Hepatocyte (in vitro differentiated cells): ENCODE measurements around the gene RNF227. TPM values are rescaled to one million over a fixed set of nuclear protein-coding genes. Genes with fewer than 3 reads are reported as not detected.
"Not testable (repeated sequence)": the region's sequence is repeated elsewhere in the genome, so short reads cannot be mapped to it uniquely, and the experiment has no call there.

ENCODE experiments used
- DNase-seq: peaks from one replicate; pipeline ENCODE4 v3.0.0-alpha.2; 2016; ENCODE audit warnings: low spot score
- H2AFZ ChIP-seq: fragments of 200-600 bp; sonication (generic); 2 replicates; pipeline ENCODE4 v1.6.0; 2016; ENCODE audit warnings: antibody characterized with exemption, mild to moderate bottlenecking
- H3K27ac ChIP-seq: fragments of 200-600 bp; sonication (generic); 2 replicates; pipeline ENCODE4 v1.5.1; 2016; ENCODE audit warnings: mild to moderate bottlenecking
- H3K27me3 ChIP-seq: fragments of 200-600 bp; sonication (generic); 2 replicates; pipeline ENCODE4 v1.6.1; 2016
- H3K36me3 ChIP-seq: fragments of 200-600 bp; sonication (generic); replicated peaks from 2 replicates; pipeline ENCODE4 v1.5.1; 2016; ENCODE audit warnings: low read depth; ENCODE audit not compliant: insufficient read depth
- H3K4me1 ChIP-seq: fragments of 200-600 bp; sonication (generic); 2 replicates; pipeline ENCODE4 v1.5.1; 2016; ENCODE audit warnings: mild to moderate bottlenecking, moderate library complexity; ENCODE audit not compliant: insufficient read depth
- H3K4me2 ChIP-seq: fragments of 200-600 bp; sonication (generic); 2 replicates; pipeline ENCODE4 v1.6.0; 2016
- H3K4me3 ChIP-seq: fragments of 200-600 bp; sonication (generic); 2 replicates; pipeline ENCODE4 v1.5.1; 2016; ENCODE audit warnings: mild to moderate bottlenecking
- H3K79me2 ChIP-seq: fragments of 200-600 bp; sonication (generic); 2 replicates; pipeline ENCODE4 v1.6.0; 2017; ENCODE audit warnings: mild to moderate bottlenecking
- H3K9me2 ChIP-seq: fragments of 200-600 bp; sonication (generic); replicated peaks from 2 replicates; pipeline ENCODE4 v1.6.0; 2017; ENCODE audit warnings: mild to moderate bottlenecking; ENCODE audit not compliant: insufficient read depth
- H3K9me3 ChIP-seq: fragments of 200-600 bp; sonication (generic); 2 replicates; pipeline ENCODE4 v1.5.1; 2016; ENCODE audit warnings: low read depth, mild to moderate bottlenecking
- H4K20me1 ChIP-seq: fragments of 200-600 bp; sonication (generic); 2 replicates; pipeline ENCODE4 v1.6.0; 2016; ENCODE audit warnings: mild to moderate bottlenecking; ENCODE audit not compliant: insufficient read depth, poor library complexity, severe bottlenecking
- CTCF ChIP-seq: fragments of 200-600 bp; sonication (generic); IDR thresholded peaks from 2 replicates; pipeline ENCODE4 v1.5.1; 2016; ENCODE audit warnings: antibody characterized with exemption, mild to moderate bottlenecking; ENCODE audit not compliant: poor library complexity
- EZH2 ChIP-seq: fragments of 200-600 bp; sonication (generic); IDR thresholded peaks from 2 replicates; pipeline ENCODE4 v1.6.1; 2016; ENCODE audit warnings: antibody characterized with exemption, mild to moderate bottlenecking, borderline replicate concordance
- EZH2phosphoT487 ChIP-seq: fragments of 200-600 bp; sonication (generic); IDR thresholded peaks from one replicate; pipeline ENCODE4 v1.6.1; 2018; ENCODE audit warnings: antibody characterized with exemption, mild to moderate bottlenecking, low read depth, moderate library complexity; ENCODE audit not compliant: unreplicated experiment, severe bottlenecking
- WGBS: methylation state at CpG from one replicate; pipeline ENCODE4 v1.1.6; 2016; ENCODE audit warnings: low lambda C conversion rate; ENCODE audit errors: missing lambda C conversion rate; 5-methylcytosine and 5-hydroxymethylcytosine counted together
- polyA plus RNA-seq: library from polyadenylated mRNA; unstranded; fragments of >200 nt; fragmentation: Nextera tagmentation; extraction: Ambion mirVana; gene quantifications from 2 replicates; pipeline ENCODE4 v1.2.1, GENCODE V29; 2016
- small RNA-seq: library from RNA; depleted of rRNA; stranded (forward); fragments of <200 nt; gene quantifications from one replicate; pipeline ENCODE3, GENCODE V24; 2014
- total RNA-seq: library from RNA; depleted of rRNA; stranded (reverse); fragments of >200 nt; gene quantifications from 2 replicates; pipeline ENCODE4 v1.2.3, GENCODE V29; 2014

Gene RNF227
- total and polyA plus RNA-seq, 2 experiments from 2014 or later: 2.5 to 3.5 TPM

- no peak for DNase-seq
- no peak overlapping the region for H3K4me2 ChIP-seq
- 53% methylated on average over 4 of the region's 4 CpGs for WGBS
Observed at GRCh38 chr17:7873051-7873450, 43.0 kb downstream of the RNF227 start.

GRCh38 chr17:7867881-7868329 lies 48.2 kb downstream of the RNF227 start:
- Histone ChIP-seq H2AFZ (no peak overlapping the region), H3K79me2 (peaks cover 25% of the 10 kb centered on the region), H3K4me3 (no peak overlapping the region), H3K9me2 (no peaks in the 10 kb centered on the region), H3K4me2 (no peak overlapping the region), H3K27ac (no peak overlapping the region), H3K27me3 (no peaks in the 10 kb centered on the region), H3K36me3 (no peaks in the 10 kb centered on the region), H4K20me1 (no peaks in the 10 kb centered on the region), H3K9me3 (no peaks in the 10 kb centered on the region), H3K4me1 (peaks cover 3% of the 10 kb centered on the region)
- 88% methylated on average over 5 of the region's 5 CpGs for WGBS
- no peak for TF ChIP-seq EZH2
- no peak for TF ChIP-seq CTCF
- no peak for TF ChIP-seq EZH2phosphoT487
- DNase-seq: no peak

More at GRCh38 chr17:7873051-7873450, 43.0 kb downstream of the RNF227 start:
- H3K4me3 ChIP-seq: no peak overlapping the region
- H2AFZ ChIP-seq: no peak overlapping the region
- H4K20me1 ChIP-seq: no peaks in the 10 kb centered on the region
- no peaks in the 10 kb centered on the region for H3K27me3 ChIP-seq
- no peaks in the 10 kb centered on the region for H3K36me3 ChIP-seq
- no peak overlapping the region for H3K27ac ChIP-seq
- H3K9me2 ChIP-seq: no peaks in the 10 kb centered on the region
- peaks cover 11% of the 10 kb centered on the region for H3K79me2 ChIP-seq
- H3K4me1 ChIP-seq: no peaks in the 10 kb centered on the region
- H3K9me3 ChIP-seq: no peaks in the 10 kb centered on the region
- no peak for TF ChIP-seq EZH2
- no peak for TF ChIP-seq EZH2phosphoT487
- TF ChIP-seq CTCF: no peak

GRCh38 chr17:7864995-7865650 lies 51.0 kb downstream of the RNF227 start:
- no peaks in the 10 kb centered on the region for H3K27me3 ChIP-seq
- H4K20me1 ChIP-seq: no peaks in the 10 kb centered on the region
- H3K4me3 ChIP-seq: no peak overlapping the region
- no peaks in the 10 kb centered on the region for H3K9me2 ChIP-seq
- DNase-seq: no peak
- peaks cover 42% of the 10 kb centered on the region for H3K79me2 ChIP-seq
- no peaks in the 10 kb centered on the region for H3K9me3 ChIP-seq
- H3K4me1 ChIP-seq: peaks cover 5% of the 10 kb centered on the region
- H3K36me3 ChIP-seq: no peaks in the 10 kb centered on the region
- H3K27ac ChIP-seq: no peak overlapping the region
- 95% methylated on average over 5 of the region's 5 CpGs for WGBS
- no peak overlapping the region for H3K4me2 ChIP-seq
- H2AFZ ChIP-seq: no peak overlapping the region
- TF ChIP-seq CTCF: no peak

- DNase-seq, H3K4me1 ChIP-seq, H4K20me1 ChIP-seq, H3K27me3 ChIP-seq, H3K4me2 ChIP-seq, H3K9me2 ChIP-seq, H3K36me3 ChIP-seq, H3K9me3 ChIP-seq, H3K4me3 ChIP-seq, H2AFZ ChIP-seq: not testable (repeated sequence)
- Histone ChIP-seq H3K79me2 (peaks cover 43% of the 10 kb centered on the region), H3K27ac (peak overlapping the region; percentile 49)
- 65% methylated on average over 5 of the region's 5 CpGs for WGBS
Observed at GRCh38 chr17:7864384-7864783, 51.7 kb downstream of the RNF227 start.

Small RNA genes lying within 50 kb of the gene (small RNA-seq; reads per million reads assigned to genes)
- gene SCARNA21: 252 reads per million, percentile 98 among the genes with 10 or more reads in this experiment

Other genes with a start within 250 kb of the RNF227 start
- 24.2 and 29.6 TPM in 2 replicates for gene TP53, start 228.8 kb downstream of the RNF227 start, total RNA-seq
- gene TP53, start 228.8 kb downstream of the RNF227 start, polyA plus RNA-seq: 26.9 and 31.7 TPM in 2 replicates
- gene WRAP53, start 227.8 kb downstream of the RNF227 start, total RNA-seq: 3.8 and 7.8 TPM in 2 replicates
- gene WRAP53, start 227.8 kb downstream of the RNF227 start, polyA plus RNA-seq: 9.0 and 12.0 TPM in 2 replicates
- gene EFNB3, start 211.1 kb downstream of the RNF227 start, total RNA-seq: 7.4 and 8.6 TPM in 2 replicates
- gene EFNB3, start 211.1 kb downstream of the RNF227 start, polyA plus RNA-seq: 10.6 and 16.6 TPM in 2 replicates
- 0.77 and 1.0 TPM in 2 replicates for gene DNAH2, start 198.5 kb downstream of the RNF227 start, total RNA-seq
- gene DNAH2, start 198.5 kb downstream of the RNF227 start, polyA plus RNA-seq: 2.1 and 4.0 TPM in 2 replicates
- 3.3 and 5.9 TPM in 2 replicates for gene KDM6B, start 82.1 kb downstream of the RNF227 start, total RNA-seq
- gene KDM6B, start 82.1 kb downstream of the RNF227 start, polyA plus RNA-seq: 10.2 and 11.3 TPM in 2 replicates
- gene TMEM88, start 61.2 kb downstream of the RNF227 start, total RNA-seq: 59.6 and 73.3 TPM in 2 replicates
- 241 and 328 TPM in 2 replicates for gene TMEM88, start 61.2 kb downstream of the RNF227 start, polyA plus RNA-seq
- gene NAA38, start 58.7 kb downstream of the RNF227 start, total RNA-seq: 49.2 and 66.0 TPM in 2 replicates
- 147 and 154 TPM in 2 replicates for gene NAA38, start 58.7 kb downstream of the RNF227 start, polyA plus RNA-seq
- gene CYB5D1, start 58.3 kb downstream of the RNF227 start, total RNA-seq: 9.1 and 14.1 TPM in 2 replicates
- gene CYB5D1, start 58.3 kb downstream of the RNF227 start, polyA plus RNA-seq: 12.2 and 15.1 TPM in 2 replicates
- gene CHD3, start 27.5 kb downstream of the RNF227 start, total RNA-seq: 65.6 and 75.3 TPM in 2 replicates
- gene CHD3, start 27.5 kb downstream of the RNF227 start, polyA plus RNA-seq: 41.2 and 49.4 TPM in 2 replicates
- gene KCNAB3, start 13.6 kb upstream of the RNF227 start, total RNA-seq: 1.4 and 1.8 TPM in 2 replicates
- 1.8 and 3.8 TPM in 2 replicates for gene KCNAB3, start 13.6 kb upstream of the RNF227 start, polyA plus RNA-seq
- gene TRAPPC1, start 15.7 kb upstream of the RNF227 start, total RNA-seq: 20.7 and 29.5 TPM in 2 replicates
- gene TRAPPC1, start 15.7 kb upstream of the RNF227 start, polyA plus RNA-seq: 272 and 299 TPM in 2 replicates
- gene CNTROB, start 15.9 kb upstream of the RNF227 start, total RNA-seq: 19.4 and 21.1 TPM in 2 replicates
- gene CNTROB, start 15.9 kb upstream of the RNF227 start, polyA plus RNA-seq: 30.6 and 37.5 TPM in 2 replicates
- not detected in 2 replicates for gene GUCY2D, start 86.3 kb upstream of the RNF227 start, total RNA-seq
- gene GUCY2D, start 86.3 kb upstream of the RNF227 start, polyA plus RNA-seq: 1.6 and 1.9 TPM in 2 replicates
- gene ALOX15B, start 122.8 kb upstream of the RNF227 start, total RNA-seq: 5.7 and 6.7 TPM in 2 replicates
- 26.0 and 26.1 TPM in 2 replicates for gene ALOX15B, start 122.8 kb upstream of the RNF227 start, polyA plus RNA-seq
- 0.52 and 2.0 TPM in 2 replicates for gene ALOX12B, start 171.4 kb upstream of the RNF227 start, total RNA-seq
- 0.22 and 1.8 TPM in 2 replicates for gene ALOX12B, start 171.4 kb upstream of the RNF227 start, polyA plus RNA-seq
- 0.48 and 0.77 TPM in 2 replicates for gene ALOXE3, start 202.2 kb upstream of the RNF227 start, total RNA-seq
- 1.5 and 2.6 TPM in 2 replicates for gene ALOXE3, start 202.2 kb upstream of the RNF227 start, polyA plus RNA-seq
- not detected in 2 replicates for gene HES7, start 207.8 kb upstream of the RNF227 start, total RNA-seq
- gene HES7, start 207.8 kb upstream of the RNF227 start, polyA plus RNA-seq: not detected in 2 replicates
- 35.3 and 36.5 TPM in 2 replicates for gene PER1, start 236.1 kb upstream of the RNF227 start, total RNA-seq
- 107 and 143 TPM in 2 replicates for gene PER1, start 236.1 kb upstream of the RNF227 start, polyA plus RNA-seq
- gene VAMP2, start 246.7 kb upstream of the RNF227 start, total RNA-seq: 8.2 and 8.5 TPM in 2 replicates
- 44.6 and 85.7 TPM in 2 replicates for gene VAMP2, start 246.7 kb upstream of the RNF227 start, polyA plus RNA-seq